Measurements from ENCODE around the gene FABP1.

The FABP1 gene

GRCh38 chr2:88097192-88097591 lies 30.7 kb downstream of the FABP1 start:
- in situ Hi-C loops (cut with HindIII; ENCODE audit: low sequenced_read_pairs), result no loop called here
- no peak for TF ChIP-seq CTCF (IDR thresholded peaks at IDR 0.05; ENCODE audit: low read depth, low read length)
- DNase-seq (ENCODE audit: low read depth, low spot score), result no peak
- H3K4me3 ChIP-seq (ENCODE audit: low read depth, low read length), result no peak overlapping the region

GRCh38 chr2:88096708-88097107 lies 31.2 kb downstream of the FABP1 start:
- H3K4me3 ChIP-seq (ENCODE audit: low read depth, low read length), result no peak overlapping the region
- in situ Hi-C loops (cut with HindIII; ENCODE audit: low sequenced_read_pairs), result no loop called here
- no peak for DNase-seq (ENCODE audit: low read depth, low spot score)
- TF ChIP-seq CTCF (IDR thresholded peaks at IDR 0.05; ENCODE audit: low read depth, low read length), result no peak

- H3K4me3 ChIP-seq (ENCODE audit: low read depth, low read length), result no peak overlapping the region
- DNase-seq (ENCODE audit: low read depth, low spot score), result no peak
- in situ Hi-C loops (cut with HindIII; ENCODE audit: low sequenced_read_pairs), result no loop called here
- no peak for TF ChIP-seq CTCF (IDR thresholded peaks at IDR 0.05; ENCODE audit: low read depth, low read length)
These were observed 32.8 kb downstream of the FABP1 start for GRCh38 chr2:88095022-88095421.

GRCh38 chr2:88092773-88093172 lies 35.1 kb downstream of the FABP1 start:
- in situ Hi-C loops (cut with HindIII; ENCODE audit: low sequenced_read_pairs), result no loop called here
- TF ChIP-seq CTCF (IDR thresholded peaks at IDR 0.05; ENCODE audit: low read depth, low read length), result no peak

GRCh38 chr2:88091943-88092342 lies 35.9 kb downstream of the FABP1 start:
- no peak overlapping the region for H3K4me3 ChIP-seq (ENCODE audit: low read depth, low read length)
- TF ChIP-seq CTCF (IDR thresholded peaks at IDR 0.05; ENCODE audit: low read depth, low read length), result no peak
- in situ Hi-C loops (cut with HindIII; ENCODE audit: low sequenced_read_pairs), result no loop called here
- no peak for DNase-seq (ENCODE audit: low read depth, low spot score)

More at GRCh38 chr2:88092773-88093172, 35.1 kb downstream of the FABP1 start:
- no peak overlapping the region for H3K4me3 ChIP-seq (ENCODE audit: low read depth, low read length)
- DNase-seq (ENCODE audit: low read depth, low spot score), result no peak

GRCh38 chr2:88090446-88091283 lies 37.2 kb downstream of the FABP1 start:
- no peak for TF ChIP-seq CTCF (IDR thresholded peaks at IDR 0.05; ENCODE audit: low read depth, low read length)
- in situ Hi-C loops (cut with HindIII; ENCODE audit: low sequenced_read_pairs), result no loop called here
- no peak overlapping the region for H3K4me3 ChIP-seq (ENCODE audit: low read depth, low read length)
- DNase-seq (ENCODE audit: low read depth, low spot score), result no peak

Data from astrocyte of the spinal cord (primary cell).